CD8-positive, alpha-beta memory T cell (primary cell): ENCODE measurements around the gene TMEM255B. TPM values are rescaled to one million over a fixed set of nuclear protein-coding genes. Genes with fewer than 3 reads are reported as not detected.

Source experiments
- CTCF ChIA-PET: fragments of 350-600 bp; sonication (Branson Sonifier 250); formaldehyde crosslinking; loops from one replicate; lab custom pipeline; 2021; ENCODE audit warnings: antibody characterized with exemption; lab: Charles Lee
- POLR2A ChIA-PET: fragments of 350-600 bp; sonication (Branson Sonifier 250); formaldehyde crosslinking; loops from one replicate; lab custom pipeline; 2021; ENCODE audit warnings: antibody characterized with exemption; lab: Charles Lee
- DNase-seq, 5 donors: peaks; one replicate each; pipeline versions ENCODE4 v3.0.0 to v3.0.0-alpha.2; 2020 to 2022; ENCODE audit warnings: mixed read lengths in 1 of 5
- H3K27ac ChIP-seq: one replicate; pipeline ENCODE4 v1.7.0; 2013; ENCODE audit warnings: low read depth, mild to moderate bottlenecking, low read length, moderate library complexity
- H3K27me3 ChIP-seq: 2 replicates; pipeline ENCODE4 v1.7.0; 2013; ENCODE audit warnings: low read length, mild to moderate bottlenecking; ENCODE audit not compliant: insufficient read depth, poor library complexity, severe bottlenecking
- H3K36me3 ChIP-seq: 2 replicates; pipeline ENCODE4 v1.7.0; 2013; ENCODE audit warnings: mild to moderate bottlenecking, low read length, moderate library complexity; ENCODE audit not compliant: insufficient read depth
- H3K4me1 ChIP-seq: 2 replicates; pipeline ENCODE4 v1.7.0; 2013; ENCODE audit warnings: mild to moderate bottlenecking, low read length, moderate library complexity; ENCODE audit not compliant: insufficient read depth
- H3K4me3 ChIP-seq: 2 replicates; pipeline ENCODE4 v1.7.0; 2013; ENCODE audit warnings: mild to moderate bottlenecking, low read length
- H3K9me3 ChIP-seq: 2 replicates; pipeline ENCODE4 v1.7.0; 2013; ENCODE audit warnings: mild to moderate bottlenecking, low read length
- H3K27ac Mint-ChIP-seq, 8 donors: one replicate each; pipeline ENCODE4 v1.8.0; 2020 to 2021; ENCODE audit warnings: mixed read lengths in 8 of 8, mild to moderate bottlenecking in 6 of 8, inconsistent platforms in 3 of 8, moderate library complexity in 3 of 8
- H3K27me3 Mint-ChIP-seq, 2 donors: one replicate each; pipeline ENCODE4 v1.8.0; 2020 to 2021; ENCODE audit warnings: mixed read lengths in 2 of 2, mild to moderate bottlenecking in 1 of 2, moderate library complexity in 1 of 2
- H3K36me3 Mint-ChIP-seq, 3 donors: one replicate each; pipeline ENCODE4 v1.8.0; 2020 to 2021; ENCODE audit warnings: mixed read lengths in 3 of 3, inconsistent platforms in 1 of 3, mild to moderate bottlenecking in 1 of 3
- H3K4me1 Mint-ChIP-seq, 3 donors: one replicate each; pipeline ENCODE4 v1.8.0; 2020 to 2021; ENCODE audit warnings: mixed read lengths in 3 of 3, inconsistent platforms in 1 of 3, mild to moderate bottlenecking in 1 of 3
- H3K4me3 Mint-ChIP-seq, 7 donors: one replicate each; pipeline ENCODE4 v1.8.0; 2020 to 2021; ENCODE audit warnings: mixed read lengths in 7 of 7, mild to moderate bottlenecking in 6 of 7, moderate library complexity in 4 of 7, inconsistent platforms in 2 of 7
- H3K9me3 Mint-ChIP-seq, 5 donors: one replicate each; pipeline ENCODE4 v1.8.0; 2020 to 2022; ENCODE audit warnings: mixed read lengths in 5 of 5, mild to moderate bottlenecking in 3 of 5, moderate library complexity in 2 of 5, inconsistent platforms in 1 of 5
- polyA plus RNA-seq: library from polyadenylated mRNA; unstranded; fragments of 300-500 nt; fragmentation: Illumina TruSeq; gene quantifications from one replicate; pipeline ENCODE4 v1.2.3, GENCODE V29; 2021
- total RNA-seq, 2 experiments: library from RNA; stranded (reverse); gene quantifications; one replicate each; pipeline ENCODE4 v1.2.3, GENCODE V29; 2021

TMEM255B gene
- total and polyA plus RNA-seq, 3 experiments from 2014 or later, result 0.57 to 0.69 TPM; not detected in 1

DNA sequence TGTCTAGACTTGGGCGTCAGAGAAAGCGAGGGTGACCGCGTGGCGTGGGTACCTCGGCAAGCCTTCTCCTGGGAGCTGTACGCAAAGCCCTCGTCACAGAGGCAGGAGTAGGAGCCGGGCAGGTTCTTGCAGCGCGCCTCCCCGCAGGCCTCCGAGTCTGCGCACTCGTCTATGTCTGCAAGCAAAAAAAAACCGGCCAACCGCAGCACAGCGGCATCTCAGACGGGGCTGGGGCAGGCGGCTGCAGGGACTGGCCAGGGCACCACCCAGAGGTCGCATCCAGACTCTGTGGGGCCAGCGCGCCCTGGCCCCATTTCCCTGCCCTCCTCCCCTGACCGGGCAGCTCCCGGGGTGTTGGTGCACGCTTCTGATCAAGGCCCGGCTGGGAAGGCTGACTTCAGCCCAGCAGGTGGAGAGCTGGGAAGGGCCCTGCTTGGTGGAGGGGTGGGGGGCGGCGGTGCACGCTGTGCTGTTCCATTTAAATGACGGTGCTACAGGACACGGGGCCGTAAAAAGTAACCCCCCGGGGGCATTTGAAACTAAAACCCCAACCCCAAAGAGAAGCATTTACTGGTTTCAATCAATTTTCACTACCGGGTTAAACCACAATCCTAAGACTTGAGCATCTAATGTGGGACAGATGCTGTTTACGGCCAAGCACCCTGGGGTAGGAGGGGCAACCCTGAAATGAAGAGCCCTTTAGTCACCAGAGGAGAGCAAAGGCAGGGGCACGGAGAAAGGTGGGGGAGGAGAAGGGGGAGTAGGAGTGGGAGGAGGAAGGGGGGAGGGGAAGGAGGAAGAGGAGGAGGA lies 76.6 kb downstream of the TMEM255B start:
- ChIA-PET POLR2A (interaction anchor here (0.5 kb wide), 1 partner anchor 460 kb away, joined by 3 read pairs; no protein-coding TSS in a partner anchor), CTCF (no interaction called here)
- DNase-seq, result no peak
- Mint-ChIP-seq H3K27ac (peak overlapping the region in 1 of 8 donors; percentile 92), H3K9me3 (no peaks in the 10 kb centered on the region), H3K36me3 (peaks cover 0 to 2% (median 1%) of the 10 kb centered on the region in 3 donors), H3K27me3 (peaks cover 0 to 4% of the 10 kb centered on the region in 2 donors), H3K4me1 (no peaks in the 10 kb centered on the region), H3K4me3 (no peak overlapping the region)
- Histone ChIP-seq H3K27me3 (no peaks in the 10 kb centered on the region), H3K4me3 (no peak overlapping the region), H3K4me1 (peaks cover 7% of the 10 kb centered on the region), H3K36me3 (no peaks in the 10 kb centered on the region), H3K9me3 (no peaks in the 10 kb centered on the region), H3K27ac (no peak overlapping the region)

DNA sequence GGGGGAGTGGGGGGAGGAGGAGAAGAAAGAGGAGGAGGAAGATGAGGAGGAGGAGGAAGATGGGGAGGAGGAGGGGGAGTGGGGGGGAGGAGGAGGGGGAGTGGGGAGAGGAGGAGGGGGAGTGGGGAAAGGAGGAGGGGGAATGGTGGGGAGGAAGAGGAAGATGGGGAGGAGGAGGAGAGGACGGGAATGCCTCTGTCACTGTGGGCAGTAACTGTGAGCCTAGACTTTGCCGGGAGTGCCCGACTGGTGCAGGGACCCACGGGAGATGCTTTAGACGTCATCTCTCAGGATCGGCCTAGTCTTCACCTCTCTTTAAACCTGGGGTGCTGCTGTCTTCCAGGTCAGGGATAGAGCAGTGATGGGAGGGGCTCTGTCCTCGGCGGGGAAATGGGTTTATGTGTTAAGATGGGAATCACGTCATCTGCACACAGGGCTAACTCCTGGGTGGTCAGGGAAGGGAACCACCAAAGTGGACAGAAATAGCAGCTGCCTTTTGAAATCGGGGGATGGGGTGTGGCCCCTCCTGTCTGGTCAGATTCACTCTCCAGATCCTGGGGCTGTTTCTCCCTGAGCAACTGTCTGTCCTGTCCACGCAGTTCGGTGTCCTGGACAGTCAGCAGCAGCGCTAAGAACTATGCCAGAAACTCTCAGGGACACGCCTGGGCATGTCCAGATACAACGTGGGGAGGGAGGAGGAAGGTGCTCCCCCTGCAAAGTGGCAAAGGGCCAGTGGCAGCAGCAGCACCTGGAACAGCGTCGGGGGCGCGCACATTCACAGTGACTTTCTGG lies 77.9 kb downstream of the TMEM255B start:
- H3K4me1 Mint-ChIP-seq, result peaks cover 9 to 10% (median 10%) of the 10 kb centered on the region in 3 donors
- ChIA-PET POLR2A (no interaction called here), CTCF (no interaction called here)
- peaks cover 0 to 4% (median 0%) of the 10 kb centered on the region in 5 donors for H3K9me3 Mint-ChIP-seq
- Histone ChIP-seq H3K4me1 (peaks cover 15% of the 10 kb centered on the region), H3K36me3 (no peaks in the 10 kb centered on the region), H3K4me3 (no peak overlapping the region), H3K9me3 (no peaks in the 10 kb centered on the region), H3K27ac (no peak overlapping the region), H3K27me3 (no peaks in the 10 kb centered on the region)
- H3K4me3 Mint-ChIP-seq, result no peak overlapping the region
- H3K27me3 Mint-ChIP-seq, result peaks cover 0 to 4% of the 10 kb centered on the region in 2 donors
- DNase-seq, result no peak
- H3K36me3 Mint-ChIP-seq, result peaks cover 0 to 2% (median 1%) of the 10 kb centered on the region in 3 donors
- H3K27ac Mint-ChIP-seq, result no peak overlapping the region

DNA sequence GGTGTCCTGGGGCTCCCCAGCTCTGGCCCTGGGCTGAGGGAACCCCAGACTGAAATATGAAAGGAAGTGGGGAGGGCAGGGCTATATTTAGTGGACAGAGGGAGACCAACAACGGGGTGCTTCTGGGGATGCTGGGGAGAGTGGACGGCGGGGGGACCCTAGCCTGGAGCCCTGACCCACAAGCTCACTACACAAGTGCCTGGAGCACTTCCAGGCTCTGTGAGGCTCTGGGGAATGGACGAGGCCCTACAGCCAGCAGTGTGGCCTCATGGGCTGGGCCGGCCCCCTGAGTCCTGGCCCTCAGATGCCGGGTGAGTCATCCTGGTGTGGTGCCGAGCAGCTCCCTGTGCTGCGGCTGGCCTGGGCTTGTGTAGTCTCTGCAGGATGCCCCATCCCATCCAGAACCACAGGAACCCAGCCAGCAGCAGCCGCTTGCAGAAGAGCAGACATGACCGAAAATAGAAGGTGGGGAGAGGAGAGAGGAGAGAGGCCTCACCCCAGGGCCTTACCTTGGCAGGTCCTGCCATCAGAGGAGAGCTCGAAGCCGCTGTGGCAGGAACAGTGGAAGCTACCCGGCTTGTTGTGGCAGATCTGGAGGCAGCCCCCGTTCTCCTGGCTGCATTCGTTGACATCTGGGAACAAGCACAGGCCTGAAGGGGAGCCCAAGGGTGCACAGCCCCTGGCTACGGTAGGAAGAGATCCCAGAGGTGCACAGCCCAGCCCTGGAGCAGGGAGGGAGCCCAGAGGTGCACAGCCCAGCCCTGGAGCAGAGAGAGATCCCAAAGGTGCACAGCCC lies 78.7 kb downstream of the TMEM255B start:
- Histone ChIP-seq H3K9me3 (no peaks in the 10 kb centered on the region), H3K27ac (no peak overlapping the region), H3K4me3 (no peak overlapping the region), H3K27me3 (no peaks in the 10 kb centered on the region), H3K36me3 (no peaks in the 10 kb centered on the region), H3K4me1 (peaks cover 20% of the 10 kb centered on the region)
- peaks cover 13 to 18% (median 16%) of the 10 kb centered on the region in 3 donors for H3K4me1 Mint-ChIP-seq
- peaks cover 0 to 4% (median 1%) of the 10 kb centered on the region in 5 donors for H3K9me3 Mint-ChIP-seq
- DNase-seq, result no peak
- no peak overlapping the region for H3K27ac Mint-ChIP-seq
- H3K4me3 Mint-ChIP-seq, result no peak overlapping the region
- ChIA-PET CTCF (interaction anchor here (0.5 kb wide), 1 partner anchor 67 kb away, joined by 3 read pairs; no protein-coding TSS in a partner anchor), POLR2A (no interaction called here)
- peaks cover 0 to 2% (median 1%) of the 10 kb centered on the region in 3 donors for H3K36me3 Mint-ChIP-seq
- peaks cover 0 to 4% of the 10 kb centered on the region in 2 donors for H3K27me3 Mint-ChIP-seq

DNA sequence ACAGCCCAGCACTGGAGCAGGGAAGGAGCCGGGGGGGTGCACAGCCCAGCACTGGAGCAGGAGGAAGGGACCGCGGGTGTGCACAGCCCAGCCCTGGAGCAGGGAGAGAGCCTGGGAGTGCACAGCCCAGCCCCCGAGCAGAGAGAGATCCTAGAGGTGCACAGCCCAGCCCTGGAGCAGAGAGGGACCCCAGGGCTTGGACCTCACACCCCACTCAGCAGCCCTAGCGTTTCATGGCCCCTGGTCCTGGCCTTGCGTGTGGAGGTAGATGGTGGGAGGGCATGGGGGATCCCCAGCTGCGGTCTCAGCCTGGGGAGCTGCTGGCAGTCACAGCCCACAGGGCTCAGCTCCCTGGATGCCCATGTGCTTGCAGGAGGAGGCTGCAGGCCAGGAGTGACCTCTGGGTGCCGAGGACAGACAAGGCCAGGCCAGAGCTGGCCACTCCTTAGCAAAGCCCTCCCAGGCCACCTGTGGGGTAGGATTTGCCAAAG lies 79.7 kb downstream of the TMEM255B start:
- Mint-ChIP-seq H3K9me3 (peaks cover 0 to 4% (median 3%) of the 10 kb centered on the region in 5 donors), H3K4me3 (no peak overlapping the region), H3K27ac (no peak overlapping the region), H3K4me1 (peaks cover 15 to 23% (median 21%) of the 10 kb centered on the region in 3 donors), H3K36me3 (peaks cover 0 to 2% (median 1%) of the 10 kb centered on the region in 3 donors), H3K27me3 (peaks cover 0 to 4% of the 10 kb centered on the region in 2 donors)
- CTCF ChIA-PET, result no interaction called here
- POLR2A ChIA-PET, result no interaction called here
- Histone ChIP-seq H3K36me3 (no peaks in the 10 kb centered on the region), H3K27me3 (no peaks in the 10 kb centered on the region), H3K4me3 (no peak overlapping the region), H3K9me3 (no peaks in the 10 kb centered on the region), H3K4me1 (peaks cover 20% of the 10 kb centered on the region), H3K27ac (no peak overlapping the region)
- DNase-seq, result no peak

DNA sequence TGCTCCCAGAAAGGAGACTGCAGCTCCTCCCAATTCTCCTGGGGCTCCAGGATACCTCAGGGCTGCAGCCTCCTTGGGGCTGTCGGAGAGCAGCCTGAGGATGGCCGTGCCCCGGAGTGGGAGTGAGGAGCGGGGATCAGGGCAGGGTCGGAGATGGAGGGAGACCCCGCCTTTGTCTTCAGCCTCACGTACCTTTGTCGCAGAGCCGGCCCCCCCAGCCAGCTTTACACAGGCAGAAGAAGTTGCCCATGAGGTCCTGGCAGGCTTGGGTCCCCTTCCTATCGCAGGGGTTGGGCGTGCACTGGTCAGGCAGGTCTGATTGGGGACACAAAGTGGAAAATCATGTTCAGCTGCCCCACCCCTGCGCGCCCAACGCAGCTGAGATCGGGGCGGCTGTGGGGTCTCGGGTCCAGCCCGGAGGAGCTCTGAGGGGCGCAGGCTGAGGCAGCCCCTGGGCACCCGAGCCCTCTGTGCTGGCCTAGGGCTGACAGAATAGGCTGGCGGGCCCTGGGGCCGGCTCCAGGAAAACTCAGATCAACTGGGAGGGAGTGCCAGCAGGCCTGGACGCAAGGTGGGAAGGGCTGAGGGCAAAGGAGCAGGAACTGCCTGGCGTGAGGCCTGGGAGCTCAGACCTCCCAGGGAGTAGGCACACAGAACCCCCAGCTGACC lies 80.6 kb downstream of the TMEM255B start:
- ChIA-PET POLR2A (no interaction called here), CTCF (no interaction called here)
- H3K9me3 Mint-ChIP-seq, result peaks cover 0 to 4% (median 3%) of the 10 kb centered on the region in 5 donors
- H3K36me3 ChIP-seq, result no peaks in the 10 kb centered on the region
- H3K4me1 ChIP-seq, result peaks cover 26% of the 10 kb centered on the region
- H3K36me3 Mint-ChIP-seq, result peaks cover 0 to 2% (median 1%) of the 10 kb centered on the region in 3 donors
- no peaks in the 10 kb centered on the region for H3K27me3 ChIP-seq
- peaks cover 0 to 4% of the 10 kb centered on the region in 2 donors for H3K27me3 Mint-ChIP-seq
- H3K4me1 Mint-ChIP-seq, result peaks cover 21 to 32% (median 30%) of the 10 kb centered on the region in 3 donors
- no peak overlapping the region for H3K4me3 Mint-ChIP-seq
- no peaks in the 10 kb centered on the region for H3K9me3 ChIP-seq
- no peak for DNase-seq
- no peak overlapping the region for H3K27ac ChIP-seq
- H3K27ac Mint-ChIP-seq, result no peak overlapping the region
- no peak overlapping the region for H3K4me3 ChIP-seq

DNA sequence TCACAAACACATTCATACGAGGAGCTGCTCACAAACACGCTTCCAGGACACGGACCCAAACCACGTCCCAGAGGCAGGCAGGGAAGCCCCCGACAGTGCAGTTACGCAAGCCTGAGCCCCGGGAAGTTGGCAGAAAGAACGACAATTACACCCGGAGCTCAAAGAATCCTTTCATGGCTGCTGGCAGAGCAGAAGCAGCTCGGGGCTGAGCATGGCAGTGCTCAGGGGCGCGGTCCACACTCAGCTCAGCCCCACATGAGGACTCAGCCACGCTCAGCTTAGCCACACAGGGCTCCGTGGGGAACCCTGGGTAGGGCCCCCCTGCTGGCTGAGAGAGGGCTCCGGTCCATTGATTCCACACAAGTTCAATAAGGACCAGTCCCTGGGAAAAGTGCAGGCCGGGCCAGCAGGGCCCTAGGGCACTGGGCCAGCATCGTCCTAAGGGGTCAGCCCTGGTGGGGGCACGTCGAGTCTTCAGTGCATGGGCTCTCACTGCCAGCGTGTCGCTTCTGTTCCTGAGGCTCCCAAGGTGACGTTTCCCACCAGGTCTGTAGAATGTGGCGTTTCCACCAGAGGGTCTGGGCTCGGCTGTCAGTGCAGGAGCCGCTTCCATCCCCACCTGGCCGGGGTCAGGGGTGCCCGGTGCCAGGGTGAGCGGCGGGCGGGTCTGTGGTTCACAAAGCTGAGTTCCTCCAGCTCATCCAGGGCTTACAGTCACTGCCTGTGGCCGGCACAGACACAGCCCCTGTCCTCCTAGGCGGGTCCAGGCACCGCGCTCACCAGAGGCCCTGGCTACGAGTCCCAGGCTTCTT lies 81.7 kb downstream of the TMEM255B start:
- ChIA-PET CTCF (no interaction called here), POLR2A (no interaction called here)
- Histone ChIP-seq H3K27ac (no peak overlapping the region), H3K9me3 (no peaks in the 10 kb centered on the region), H3K27me3 (no peaks in the 10 kb centered on the region), H3K4me1 (peaks cover 37% of the 10 kb centered on the region), H3K36me3 (no peaks in the 10 kb centered on the region), H3K4me3 (no peak overlapping the region)
- H3K36me3 Mint-ChIP-seq, result peaks cover 0 to 1% (median 0%) of the 10 kb centered on the region in 3 donors
- DNase-seq, result no peak
- H3K4me3 Mint-ChIP-seq, result peak overlapping the region in 1 of 7 donors; percentile 60
- H3K4me1 Mint-ChIP-seq, result peaks cover 31 to 43% (median 41%) of the 10 kb centered on the region in 3 donors
- H3K9me3 Mint-ChIP-seq, result peaks cover 0 to 4% (median 3%) of the 10 kb centered on the region in 5 donors
- peak overlapping the region in 4 of 8 donors; percentile 4 to 94 (median 49) for H3K27ac Mint-ChIP-seq
- H3K27me3 Mint-ChIP-seq, result peaks cover 0 to 4% of the 10 kb centered on the region in 2 donors
